Gastroesophageal sphincter (tissue), 3 donors: ENCODE data around the gene TRRAP.

ENCODE experiments used
- CTCF ChIP-seq, 4 experiments: fragments of 200-600 bp in 2 of 4; fragments of 450-650 bp in 2 of 4; sonication (generic) in 1 of 4; IDR thresholded peaks; one replicate each; pipeline ENCODE4 v1.5.1; 2017 to 2019; ENCODE audit warnings: antibody characterized with exemption in 4 of 4, mild to moderate bottlenecking in 2 of 4, moderate library complexity in 2 of 4
- EP300 ChIP-seq: sonication (generic); formaldehyde crosslinking; IDR thresholded peaks from one replicate; pipeline ENCODE4 v1.6.1; 2017; ENCODE audit warnings: antibody characterized with exemption, mild to moderate bottlenecking
- POLR2A ChIP-seq, 2 donors: fragments of 450-650 bp; IDR thresholded peaks; one replicate each; pipeline ENCODE4 v1.6.1; 2017; ENCODE audit warnings: antibody characterized with exemption in 2 of 2, mild to moderate bottlenecking in 2 of 2, moderate library complexity in 1 of 2

GRCh38 chr7:98866765-98867164 is 11.6 kb upstream of the TRRAP start:
- no peak for TF ChIP-seq CTCF (IDR thresholded peaks at IDR 0.05)
- no peak for TF ChIP-seq EP300
- no peak for TF ChIP-seq POLR2A (IDR thresholded peaks at IDR 0.05)
